ENCODE measurements around the gene PRR5L. TPM values are rescaled to one million over a fixed set of nuclear protein-coding genes. Genes with fewer than 3 reads are reported as not detected.

PRR5L gene
- total RNA-seq, 2 experiments from 2014 or later: 6.9 to 7.3 TPM

- CTCF ChIA-PET: interaction anchor here (0.5 to 2.3 kb wide), 4 partner anchors 20 to 99 kb away, joined by 3 to 8 read pairs (median 3); no protein-coding TSS in a partner anchor
- H3K27me3 Mint-ChIP-seq: peaks cover 43% of the 10 kb centered on the region
- peaks cover 3% of the 10 kb centered on the region for H3K36me3 Mint-ChIP-seq (ENCODE audit: low read depth)
- peaks cover 29% of the 10 kb centered on the region for H3K4me1 Mint-ChIP-seq
- peak overlapping the region; percentile 5 for H3K4me3 Mint-ChIP-seq
- no peaks in the 10 kb centered on the region for H3K9me3 Mint-ChIP-seq
- POLR2A ChIA-PET: no interaction called here
- no peak overlapping the region for H3K27ac Mint-ChIP-seq
- DNase-seq: no peak
Observed at GRCh38 chr11:36381015-36381360, 84.9 kb downstream of the PRR5L start.

DNA sequence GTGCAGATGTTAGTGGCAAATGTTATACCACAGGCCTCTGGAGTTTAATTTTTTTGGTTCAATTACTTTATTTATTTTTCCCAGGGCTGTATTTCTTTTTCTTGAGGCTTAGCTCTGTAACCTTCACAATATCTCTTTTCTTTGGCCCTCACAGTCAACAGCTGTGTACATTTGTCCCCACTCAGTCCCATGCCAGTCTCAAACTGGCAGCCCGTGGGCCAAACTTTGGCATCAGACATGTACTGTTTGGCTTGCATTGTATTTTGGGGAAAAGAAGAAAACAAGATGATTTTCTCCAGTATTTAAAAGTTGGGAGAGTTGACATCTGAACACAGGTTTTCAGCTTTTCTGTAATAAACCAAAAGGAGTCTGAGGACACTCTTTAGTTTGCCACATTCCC lies 87.1 kb downstream of the PRR5L start:
- Mint-ChIP-seq H3K36me3 (ENCODE audit: low read depth) (peaks cover 3% of the 10 kb centered on the region), H3K9me3 (no peaks in the 10 kb centered on the region), H3K27ac (no peak overlapping the region), H3K4me3 (no peak overlapping the region), H3K4me1 (peaks cover 13% of the 10 kb centered on the region), H3K27me3 (peaks cover 26% of the 10 kb centered on the region)
- CTCF ChIA-PET: interaction anchor here (0.7 kb wide), 1 partner anchor 94 kb away, joined by 3 read pairs; no protein-coding TSS in a partner anchor
- DNase-seq: no peak
- POLR2A ChIA-PET: no interaction called here

GRCh38 chr11:36385121-36385970 lies 89.3 kb downstream of the PRR5L start:
- no peaks in the 10 kb centered on the region for H3K36me3 Mint-ChIP-seq (ENCODE audit: low read depth)
- H3K4me1 Mint-ChIP-seq: peaks cover 14% of the 10 kb centered on the region
- no peak overlapping the region for H3K4me3 Mint-ChIP-seq
- peaks cover 4% of the 10 kb centered on the region for H3K27me3 Mint-ChIP-seq
- H3K9me3 Mint-ChIP-seq: no peaks in the 10 kb centered on the region
- POLR2A ChIA-PET: interaction anchor here (0.7 kb wide), 1 partner anchor 33 kb away, joined by 5 read pairs; no protein-coding TSS in a partner anchor
- H3K27ac Mint-ChIP-seq: no peak overlapping the region
- no peak for DNase-seq
- CTCF ChIA-PET: interaction anchor here (1.2 to 1.5 kb wide), 2 partner anchors 12 to 64 kb away, joined by 3 to 5 read pairs; no protein-coding TSS in a partner anchor

DNA sequence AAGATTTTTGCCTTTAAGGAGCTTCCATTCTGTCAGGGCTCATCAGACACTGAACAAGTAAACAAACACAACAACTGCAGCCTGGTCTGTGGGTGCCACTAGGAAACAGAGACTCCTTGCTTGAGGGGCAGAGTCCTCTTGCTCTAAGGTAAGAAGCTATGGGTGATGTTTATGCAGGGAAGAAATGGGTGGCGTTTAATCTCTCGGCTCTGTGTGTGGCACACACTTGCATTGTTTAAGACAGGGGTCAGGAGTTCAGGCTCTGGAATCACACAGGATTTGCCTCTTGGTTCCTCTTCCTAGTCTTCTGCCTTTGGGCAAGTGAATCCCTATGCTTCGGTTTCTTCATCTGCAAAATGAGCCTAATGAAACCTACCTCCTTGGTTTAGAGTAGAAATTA lies 90.3 kb downstream of the PRR5L start:
- Mint-ChIP-seq H3K4me1 (peaks cover 12% of the 10 kb centered on the region), H3K36me3 (ENCODE audit: low read depth) (no peaks in the 10 kb centered on the region), H3K9me3 (no peaks in the 10 kb centered on the region), H3K27ac (no peak overlapping the region), H3K27me3 (peaks cover 2% of the 10 kb centered on the region), H3K4me3 (no peak overlapping the region)
- POLR2A ChIA-PET: no interaction called here
- CTCF ChIA-PET: no interaction called here
- no peak for DNase-seq

GRCh38 chr11:36388071-36388470 lies 92.0 kb downstream of the PRR5L start:
- POLR2A ChIA-PET: no interaction called here
- DNase-seq: no peak
- CTCF ChIA-PET: interaction anchor here (1.5 to 2.8 kb wide), 2 partner anchors 10 to 13 kb away, joined by 4 to 10 read pairs; no protein-coding TSS in a partner anchor
- H3K4me1 Mint-ChIP-seq: peaks cover 25% of the 10 kb centered on the region
- H3K27ac Mint-ChIP-seq: no peak overlapping the region
- H3K9me3 Mint-ChIP-seq: no peaks in the 10 kb centered on the region
- H3K27me3 Mint-ChIP-seq: peaks cover 4% of the 10 kb centered on the region
- H3K4me3 Mint-ChIP-seq: no peak overlapping the region
- no peaks in the 10 kb centered on the region for H3K36me3 Mint-ChIP-seq (ENCODE audit: low read depth)

DNA sequence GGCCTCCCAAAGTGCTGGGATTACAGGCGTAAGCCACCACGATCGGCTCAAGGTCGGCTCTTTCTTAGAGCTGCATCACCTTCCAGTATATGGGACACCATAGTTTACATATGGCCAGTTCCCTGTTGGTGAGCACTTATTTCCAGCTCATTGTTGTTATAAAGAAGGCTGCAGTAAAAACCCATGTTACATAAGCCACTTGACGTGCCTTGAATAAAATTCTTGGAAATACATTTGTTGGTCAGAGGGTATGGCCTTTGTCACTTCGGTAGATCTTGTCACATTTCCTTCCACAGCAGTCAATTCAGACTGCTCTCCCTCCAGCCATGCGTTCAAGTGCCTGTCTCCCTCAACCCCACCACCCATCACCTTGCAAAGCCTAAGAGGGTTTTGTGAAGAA lies 92.9 kb downstream of the PRR5L start:
- Mint-ChIP-seq H3K9me3 (peaks cover 4% of the 10 kb centered on the region), H3K27me3 (peaks cover 9% of the 10 kb centered on the region), H3K27ac (no peak overlapping the region), H3K4me1 (peaks cover 32% of the 10 kb centered on the region), H3K36me3 (ENCODE audit: low read depth) (no peaks in the 10 kb centered on the region), H3K4me3 (no peak overlapping the region)
- DNase-seq: no peak
- POLR2A ChIA-PET: no interaction called here
- CTCF ChIA-PET: interaction anchor here (1.4 to 2.8 kb wide), 2 partner anchors 11 to 13 kb away, joined by 3 to 10 read pairs; no protein-coding TSS in a partner anchor

GRCh38 chr11:36389811-36390210 lies 93.7 kb downstream of the PRR5L start:
- no peak for DNase-seq
- Mint-ChIP-seq H3K27ac (no peak overlapping the region), H3K4me1 (peaks cover 40% of the 10 kb centered on the region), H3K36me3 (ENCODE audit: low read depth) (no peaks in the 10 kb centered on the region), H3K27me3 (peaks cover 9% of the 10 kb centered on the region), H3K9me3 (peaks cover 4% of the 10 kb centered on the region), H3K4me3 (no peak overlapping the region)
- POLR2A ChIA-PET: no interaction called here
- CTCF ChIA-PET: interaction anchor here (1.4 to 2.8 kb wide), 2 partner anchors 12 to 14 kb away, joined by 3 to 10 read pairs; no protein-coding TSS in a partner anchor

GRCh38 chr11:36390963-36391471 lies 94.9 kb downstream of the PRR5L start:
- H3K4me3 Mint-ChIP-seq: no peak overlapping the region
- H3K27ac Mint-ChIP-seq: no peak overlapping the region
- peaks cover 41% of the 10 kb centered on the region for H3K4me1 Mint-ChIP-seq
- peaks cover 4% of the 10 kb centered on the region for H3K9me3 Mint-ChIP-seq
- no peak for DNase-seq
- POLR2A ChIA-PET: no interaction called here
- CTCF ChIA-PET: no interaction called here
- peaks cover 9% of the 10 kb centered on the region for H3K27me3 Mint-ChIP-seq
- no peaks in the 10 kb centered on the region for H3K36me3 Mint-ChIP-seq (ENCODE audit: low read depth)

- Mint-ChIP-seq H3K36me3 (ENCODE audit: low read depth) (no peaks in the 10 kb centered on the region), H3K4me3 (no peak overlapping the region), H3K9me3 (peaks cover 4% of the 10 kb centered on the region), H3K27ac (no peak overlapping the region), H3K27me3 (peaks cover 9% of the 10 kb centered on the region), H3K4me1 (peaks cover 41% of the 10 kb centered on the region)
- ChIA-PET POLR2A (no interaction called here), CTCF (no interaction called here)
- no peak for DNase-seq
Observed at GRCh38 chr11:36392196-36392595, 96.1 kb downstream of the PRR5L start.

DNA sequence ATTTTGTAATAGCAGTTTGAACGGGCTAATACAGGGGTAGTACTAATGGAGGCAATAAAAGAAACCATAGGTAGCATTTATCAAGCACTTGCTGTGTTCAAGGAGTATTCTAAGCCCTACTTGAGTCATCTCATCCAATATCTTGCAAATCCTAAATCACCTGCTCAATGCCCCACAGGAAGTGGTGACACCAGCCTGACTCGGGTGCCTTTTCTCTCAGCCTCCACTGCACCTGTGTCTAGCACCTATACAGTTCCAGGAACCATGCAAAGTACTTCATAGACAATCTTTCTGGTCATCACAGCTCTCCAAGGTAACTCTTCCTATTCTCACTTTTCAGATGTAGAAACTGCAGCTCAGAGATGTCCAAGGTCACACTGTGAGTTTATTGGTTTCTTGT lies 98.0 kb downstream of the PRR5L start:
- no peaks in the 10 kb centered on the region for H3K36me3 Mint-ChIP-seq (ENCODE audit: low read depth)
- H3K4me3 Mint-ChIP-seq: no peak overlapping the region
- H3K9me3 Mint-ChIP-seq: peaks cover 4% of the 10 kb centered on the region
- POLR2A ChIA-PET: no interaction called here
- H3K4me1 Mint-ChIP-seq: peaks cover 38% of the 10 kb centered on the region
- CTCF ChIA-PET: interaction anchor here (1.1 kb wide), 1 partner anchor 22 kb away, joined by 3 read pairs; no protein-coding TSS in a partner anchor
- no peak overlapping the region for H3K27ac Mint-ChIP-seq
- peaks cover 9% of the 10 kb centered on the region for H3K27me3 Mint-ChIP-seq
- no peak for DNase-seq

DNA sequence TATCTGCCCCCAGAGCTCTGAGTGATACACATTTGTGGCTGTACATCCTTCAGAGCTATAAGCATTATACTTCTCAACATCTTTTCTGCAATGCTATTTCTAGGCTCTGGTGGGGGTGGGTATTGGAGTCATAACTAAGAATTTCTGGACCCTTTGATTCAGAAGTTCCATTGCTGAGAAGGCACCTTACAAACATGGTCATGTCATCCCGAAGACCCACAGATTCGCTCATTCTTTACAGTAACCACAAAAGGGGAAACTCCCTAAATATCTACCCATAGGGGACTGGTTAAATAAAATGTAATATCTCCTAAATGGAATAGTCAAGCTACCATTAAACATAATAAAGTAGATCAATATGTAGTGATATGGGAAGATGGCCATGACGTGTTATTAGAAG lies 98.8 kb downstream of the PRR5L start:
- Mint-ChIP-seq H3K9me3 (peaks cover 4% of the 10 kb centered on the region), H3K27me3 (peaks cover 9% of the 10 kb centered on the region), H3K4me1 (peaks cover 38% of the 10 kb centered on the region), H3K4me3 (no peak overlapping the region), H3K27ac (no peak overlapping the region), H3K36me3 (ENCODE audit: low read depth) (no peaks in the 10 kb centered on the region)
- ChIA-PET CTCF (interaction anchor here (1.1 kb wide), 1 partner anchor 21 kb away, joined by 3 read pairs; no protein-coding TSS in a partner anchor), POLR2A (no interaction called here)
- no peak for DNase-seq

DNA sequence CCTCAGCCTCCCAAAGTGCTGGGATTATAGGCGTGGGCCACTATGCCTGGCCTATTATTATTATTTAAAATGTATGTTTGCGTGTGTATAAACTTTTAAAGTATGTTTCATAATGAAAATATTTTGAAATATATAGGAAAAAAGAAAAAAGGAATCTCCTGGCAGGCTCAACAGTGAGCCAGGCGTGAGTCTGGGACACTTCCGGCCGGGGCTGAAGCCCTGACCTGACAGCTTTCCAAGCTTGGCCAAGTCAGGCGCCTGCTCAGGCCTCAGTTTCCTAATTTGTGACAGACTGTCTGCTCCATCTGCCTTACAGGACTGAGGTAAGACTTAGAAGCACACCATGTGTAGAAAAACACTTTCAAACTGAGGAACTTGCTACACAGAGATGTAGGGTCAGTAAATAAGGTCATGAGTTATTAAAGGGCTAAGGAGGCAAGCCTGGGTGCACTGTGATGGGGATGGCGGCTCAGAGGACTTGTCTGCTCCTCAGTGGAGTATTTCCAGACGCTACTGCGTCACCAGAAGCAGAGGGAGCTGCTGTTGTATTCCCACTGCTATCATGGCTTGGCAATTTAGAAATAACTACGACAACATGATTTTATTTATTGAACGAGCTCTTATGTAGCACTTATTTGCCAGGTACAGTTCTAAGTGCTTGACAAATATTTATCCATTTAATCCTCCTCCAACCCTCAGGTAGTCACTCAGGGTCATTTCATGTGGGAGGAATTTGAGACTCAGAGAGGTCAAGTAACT lies 100.1 kb downstream of the PRR5L start:
- ChIA-PET CTCF (no interaction called here), POLR2A (no interaction called here)

More for the DNA sequence above, 100.1 kb downstream of the PRR5L start:
- no peak overlapping the region for H3K27ac Mint-ChIP-seq
- H3K4me1 Mint-ChIP-seq: peaks cover 46% of the 10 kb centered on the region
- no peaks in the 10 kb centered on the region for H3K36me3 Mint-ChIP-seq (ENCODE audit: low read depth)
- no peak for DNase-seq
- H3K4me3 Mint-ChIP-seq: no peak overlapping the region
- H3K9me3 Mint-ChIP-seq: peaks cover 4% of the 10 kb centered on the region
- H3K27me3 Mint-ChIP-seq: peaks cover 9% of the 10 kb centered on the region
